NT2/D1 (cell line): ENCODE results near the gene TMEM86A.

ENCODE experiments used
- SUZ12 ChIP-seq: IDR thresholded peaks from 2 replicates; pipeline ENCODE4 v1.6.1; 2011; ENCODE audit not compliant: insufficient read length, insufficient read depth; ENCODE audit errors: extremely low read depth
- ZNF274 ChIP-seq: IDR thresholded peaks from 2 replicates; pipeline ENCODE4 v1.6.1; 2011; ENCODE audit warnings: mild to moderate bottlenecking, low read depth, low read length

GRCh38 chr11:18703001-18703763 is 4.6 kb downstream of the TMEM86A start:
- TF ChIP-seq SUZ12: no peak
- no peak for TF ChIP-seq ZNF274
